ENCODE data around the gene HDLBP. TPM values are rescaled to one million over a fixed set of nuclear protein-coding genes. Genes with fewer than 3 reads are reported as not detected.

Gene HDLBP
- total RNA-seq, 2 experiments from 2014 or later: 170 to 176 TPM

GRCh38 chr2:241267249-241268067, 48.0 kb downstream of the HDLBP start:
- H3K9me3 ChIP-seq (ENCODE audit: low read length): no peaks in the 10 kb centered on the region
- intact Hi-C loops (cut with micrococcal nuclease; ENCODE audit: unreplicated experiment): no loop called here
- H3K4me1 ChIP-seq (ENCODE audit: insufficient read depth, low read length, poor library complexity, severe bottlenecking): no peaks in the 10 kb centered on the region
- peaks cover 46% of the 10 kb centered on the region for H3K36me3 ChIP-seq (ENCODE audit: insufficient read depth, low read length)
- peak; percentile 10 for DNase-seq (ENCODE audit: low spot score)
- no TSS peak for BruUV-seq (replicated peaks)
- peaks cover 9% of the 10 kb centered on the region; the same call in 1 of the 2 replicates for H4K20me1 ChIP-seq (ENCODE audit: insufficient read depth, low read length)
- no peak overlapping the region for H2AFZ ChIP-seq (ENCODE audit: low read length)
- ChIA-PET POLR2A (no interaction called here), CTCF (ENCODE audit: unreplicated experiment) (no interaction called here)
- TF ChIP-seq CTCF (conservative IDR thresholded peaks at IDR 0.05; ENCODE audit: low read length): peak; percentile 60
- no peak for TF ChIP-seq EZH2phosphoT487 (IDR thresholded peaks at IDR 0.05; ENCODE audit: borderline replicate concordance, low read depth, low read length)
- H3K9me2 ChIP-seq (ENCODE audit: insufficient read depth, low read length): no peaks in the 10 kb centered on the region
- H3K4me2 ChIP-seq (ENCODE audit: low read length): no peak overlapping the region
- H3K4me3 ChIP-seq (ENCODE audit: low read depth, low read length, poor library complexity, severe bottlenecking): no peak overlapping the region
- H3K27ac ChIP-seq (ENCODE audit: low read depth, low read length, poor library complexity, severe bottlenecking): no peak overlapping the region
- H3K79me2 ChIP-seq (ENCODE audit: insufficient read depth, low read depth, low read length): no peaks in the 10 kb centered on the region

GRCh38 chr2:241265506-241265905, 50.0 kb downstream of the HDLBP start:
- no peaks in the 10 kb centered on the region for H3K4me1 ChIP-seq (ENCODE audit: insufficient read depth, low read length, poor library complexity, severe bottlenecking)
- CTCF ChIA-PET (ENCODE audit: unreplicated experiment): no interaction called here
- POLR2A ChIA-PET: no interaction called here
- no peaks in the 10 kb centered on the region for H3K9me3 ChIP-seq (ENCODE audit: low read length)
- no peak for TF ChIP-seq CTCF (conservative IDR thresholded peaks at IDR 0.05; ENCODE audit: low read length)
- no peak for TF ChIP-seq EZH2phosphoT487 (IDR thresholded peaks at IDR 0.05; ENCODE audit: borderline replicate concordance, low read depth, low read length)
- H3K36me3 ChIP-seq (ENCODE audit: insufficient read depth, low read length): peaks cover 65% of the 10 kb centered on the region
- no peaks in the 10 kb centered on the region for H3K79me2 ChIP-seq (ENCODE audit: insufficient read depth, low read depth, low read length)
- no peak overlapping the region for H3K27ac ChIP-seq (ENCODE audit: low read depth, low read length, poor library complexity, severe bottlenecking)
- H2AFZ ChIP-seq (ENCODE audit: low read length): no peak overlapping the region
- no TSS peak for BruUV-seq (replicated peaks)
- no peaks in the 10 kb centered on the region for H3K9me2 ChIP-seq (ENCODE audit: insufficient read depth, low read length)
- DNase-seq (ENCODE audit: low spot score): no peak
- H3K4me2 ChIP-seq (ENCODE audit: low read length): no peak overlapping the region
- intact Hi-C loops (cut with micrococcal nuclease; ENCODE audit: unreplicated experiment): no loop called here
- H3K4me3 ChIP-seq (ENCODE audit: low read depth, low read length, poor library complexity, severe bottlenecking): no peak overlapping the region
- no peaks in the 10 kb centered on the region for H4K20me1 ChIP-seq (ENCODE audit: insufficient read depth, low read length)

GRCh38 chr2:241263061-241263460, 52.4 kb downstream of the HDLBP start:
- Histone ChIP-seq H3K4me2 (ENCODE audit: low read length) (no peak overlapping the region), H2AFZ (ENCODE audit: low read length) (no peak overlapping the region), H3K36me3 (ENCODE audit: insufficient read depth, low read length) (peaks cover 86% of the 10 kb centered on the region), H3K9me3 (ENCODE audit: low read length) (no peaks in the 10 kb centered on the region), H3K4me1 (ENCODE audit: insufficient read depth, low read length, poor library complexity, severe bottlenecking) (no peaks in the 10 kb centered on the region), H3K27ac (ENCODE audit: low read depth, low read length, poor library complexity, severe bottlenecking) (no peak overlapping the region), H4K20me1 (ENCODE audit: insufficient read depth, low read length) (no peaks in the 10 kb centered on the region), H3K9me2 (ENCODE audit: insufficient read depth, low read length) (no peaks in the 10 kb centered on the region), H3K4me3 (ENCODE audit: low read depth, low read length, poor library complexity, severe bottlenecking) (no peak overlapping the region), H3K79me2 (ENCODE audit: insufficient read depth, low read depth, low read length) (no peaks in the 10 kb centered on the region)
- DNase-seq (ENCODE audit: low spot score): no peak
- no TSS peak for BruUV-seq (replicated peaks)
- ChIA-PET CTCF (ENCODE audit: unreplicated experiment) (no interaction called here), POLR2A (no interaction called here)
- intact Hi-C loops (cut with micrococcal nuclease; ENCODE audit: unreplicated experiment): no loop called here
- TF ChIP-seq EZH2phosphoT487 (IDR thresholded peaks at IDR 0.05; ENCODE audit: borderline replicate concordance, low read depth, low read length): no peak
- no peak for TF ChIP-seq CTCF (conservative IDR thresholded peaks at IDR 0.05; ENCODE audit: low read length)
